HFF-Myc (cell line): ENCODE data around the gene OXSR1.
A peak's percentile ranks its signal among the peaks of the same experiment; 100 is the strongest.

Experiments used
- DNase-seq: peaks from one replicate; pipeline ENCODE4 v3.0.0-alpha.2; 2011; ENCODE audit warnings: low read depth; ENCODE audit errors: extremely low read depth
- H3K4me3 ChIP-seq: replicated peaks from 2 replicates; pipeline ENCODE4 v1.5.1; 2011; ENCODE audit warnings: low read depth, mild to moderate bottlenecking, control low read depth, low read length
- TF ChIP-seq, protein P1 (sequence below): IDR thresholded peaks from 2 replicates; pipeline ENCODE4 v1.5.1; 2012; ENCODE audit warnings: mild to moderate bottlenecking, low read depth, low read length, control low read depth; ENCODE audit errors: missing control alignments

The OXSR1 gene

GRCh38 chr3:38164952-38165721 is at the start of gene OXSR1:
Gene OXSR1, plus strand, starts transcription at chr3:38165537. Its CDS starts 340 bp downstream, at chr3:38165877.
- peak; percentile 100 for DNase-seq
- TF ChIP-seq, protein P1, sequence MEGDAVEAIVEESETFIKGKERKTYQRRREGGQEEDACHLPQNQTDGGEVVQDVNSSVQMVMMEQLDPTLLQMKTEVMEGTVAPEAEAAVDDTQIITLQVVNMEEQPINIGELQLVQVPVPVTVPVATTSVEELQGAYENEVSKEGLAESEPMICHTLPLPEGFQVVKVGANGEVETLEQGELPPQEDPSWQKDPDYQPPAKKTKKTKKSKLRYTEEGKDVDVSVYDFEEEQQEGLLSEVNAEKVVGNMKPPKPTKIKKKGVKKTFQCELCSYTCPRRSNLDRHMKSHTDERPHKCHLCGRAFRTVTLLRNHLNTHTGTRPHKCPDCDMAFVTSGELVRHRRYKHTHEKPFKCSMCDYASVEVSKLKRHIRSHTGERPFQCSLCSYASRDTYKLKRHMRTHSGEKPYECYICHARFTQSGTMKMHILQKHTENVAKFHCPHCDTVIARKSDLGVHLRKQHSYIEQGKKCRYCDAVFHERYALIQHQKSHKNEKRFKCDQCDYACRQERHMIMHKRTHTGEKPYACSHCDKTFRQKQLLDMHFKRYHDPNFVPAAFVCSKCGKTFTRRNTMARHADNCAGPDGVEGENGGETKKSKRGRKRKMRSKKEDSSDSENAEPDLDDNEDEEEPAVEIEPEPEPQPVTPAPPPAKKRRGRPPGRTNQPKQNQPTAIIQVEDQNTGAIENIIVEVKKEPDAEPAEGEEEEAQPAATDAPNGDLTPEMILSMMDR: no peak
- H3K4me3 ChIP-seq: peak within 1 kb of the TSS; percentile 83

DNA sequence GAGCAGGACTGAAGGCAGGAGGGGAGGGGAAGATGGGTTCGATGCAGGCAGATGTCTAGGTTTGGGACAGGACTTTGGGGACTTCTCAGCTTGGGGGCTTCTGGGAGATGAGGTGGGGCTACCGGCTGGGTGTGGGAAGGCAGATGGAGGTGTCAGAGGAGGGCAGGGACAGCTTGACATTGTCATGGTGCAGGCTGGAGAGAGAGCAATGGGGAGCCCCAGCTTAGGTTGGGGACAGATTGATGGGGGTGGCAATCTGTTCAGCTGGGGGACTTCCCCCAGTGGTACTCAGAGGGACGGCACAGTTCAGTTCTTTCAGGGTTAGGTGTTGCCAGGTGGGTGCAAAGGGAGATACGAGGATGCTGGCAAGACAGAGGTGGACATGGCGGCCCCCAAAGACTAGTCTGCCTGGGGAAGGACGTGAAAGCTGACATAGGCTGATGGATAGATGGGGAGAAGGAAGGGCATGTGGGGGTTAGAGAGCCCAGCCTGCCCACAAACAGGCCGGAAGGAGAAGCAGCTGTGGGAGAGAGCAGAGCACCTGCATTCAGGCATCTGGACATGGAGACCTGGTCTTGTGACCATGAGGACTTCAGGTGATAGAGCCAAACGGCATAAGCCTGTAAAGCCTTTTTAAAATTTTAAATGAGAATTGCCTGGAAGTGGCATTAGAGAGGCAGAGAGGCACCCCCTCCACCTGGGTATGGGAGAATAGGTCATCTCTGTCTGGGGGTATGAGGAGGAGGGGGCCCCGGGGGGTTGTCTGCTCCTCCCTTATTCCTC is 49.5 kb upstream of the OXSR1 start:
- DNase-seq: no peak
- TF ChIP-seq, protein P1: no peak
- H3K4me3 ChIP-seq: no peak overlapping the region

- H3K4me3 ChIP-seq: no peak overlapping the region
- TF ChIP-seq, protein P1: no peak
- no peak for DNase-seq
These were observed 48.7 kb upstream of the OXSR1 start for GRCh38 chr3:38116471-38117162.

DNA sequence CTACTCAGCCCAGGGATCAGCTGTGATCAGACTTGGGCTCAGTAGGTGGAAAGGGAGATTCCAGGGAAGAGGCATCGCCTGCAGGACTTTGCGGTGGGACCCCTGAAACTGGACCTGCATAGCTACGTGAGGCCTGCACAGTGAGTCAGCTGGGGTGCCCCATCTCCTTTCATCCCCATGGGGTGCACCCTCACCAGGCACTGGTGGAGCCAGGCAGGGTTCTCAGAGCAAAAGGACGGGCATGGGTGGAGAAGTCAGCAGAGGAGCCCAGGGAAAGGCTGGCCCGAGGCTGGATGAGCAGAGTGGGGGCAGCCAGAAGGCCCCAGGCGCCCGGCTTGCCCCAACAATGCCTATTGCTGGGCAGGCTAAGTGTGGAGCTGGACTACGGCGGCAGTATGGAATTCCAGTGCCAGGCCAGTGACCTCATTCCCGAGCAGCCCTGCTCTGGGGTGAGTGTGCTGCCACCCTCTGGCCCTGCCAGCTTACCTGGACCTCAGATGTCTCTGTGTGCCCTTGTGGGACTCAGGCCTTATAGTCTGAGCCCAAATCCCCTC is 48.1 kb upstream of the OXSR1 start:
- TF ChIP-seq, protein P1: no peak
- DNase-seq: no peak
- H3K4me3 ChIP-seq: no peak overlapping the region

DNA sequence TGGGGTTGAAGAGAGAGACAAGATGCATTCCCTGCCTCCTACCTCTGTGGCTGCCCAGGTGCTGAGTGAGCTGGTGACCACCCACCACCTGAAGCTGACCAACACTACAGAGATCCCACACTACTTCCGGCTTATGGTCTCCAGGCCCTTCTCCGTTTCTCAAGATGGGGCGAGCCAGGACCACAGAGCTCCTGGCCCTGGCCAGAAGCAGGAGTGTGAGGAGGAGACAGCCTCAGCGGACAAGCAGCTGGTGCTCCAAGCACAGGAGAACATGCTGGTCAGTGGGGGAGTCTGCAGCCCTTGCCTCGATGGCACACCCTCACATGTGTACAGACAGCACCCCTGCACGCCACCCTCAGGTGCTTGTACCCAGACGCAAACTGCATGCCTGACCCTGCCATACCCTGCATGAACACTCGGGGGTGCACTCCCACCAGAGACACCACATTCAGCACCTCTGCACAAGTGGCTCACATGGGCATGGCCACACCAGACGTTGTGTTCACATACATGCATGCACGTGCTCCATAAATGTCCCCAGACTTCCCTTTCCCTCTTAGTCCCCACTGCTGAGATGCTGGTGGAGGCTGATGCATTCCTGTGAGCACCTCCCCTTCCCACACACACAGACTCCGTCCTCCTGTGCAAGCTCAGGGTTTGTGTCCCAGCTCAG is 47.5 kb upstream of the OXSR1 start:
- peak; percentile 30 for DNase-seq

More for the DNA sequence above, 47.5 kb upstream of the OXSR1 start:
- TF ChIP-seq, protein P1: peak; percentile 74
- no peak overlapping the region for H3K4me3 ChIP-seq
